Retinal pigment epithelial cell (primary cell): Measurements from ENCODE around the gene LMO2.
"Not testable (repeated sequence)": the region's sequence is repeated elsewhere in the genome, so short reads cannot be mapped to it uniquely, and the experiment has no call there.

Experiments used
- DNase-seq: peaks from one replicate; pipeline ENCODE4 v3.0.0-alpha.2; 2010; ENCODE audit warnings: low read depth
- H3K4me3 ChIP-seq: 2 replicates; pipeline ENCODE4 v1.5.1; 2011; ENCODE audit warnings: mild to moderate bottlenecking, low read length, control low read depth, moderate library complexity
- TF ChIP-seq, protein P1 (sequence below): conservative IDR thresholded peaks from 2 replicates; pipeline ENCODE4 v1.5.1; 2011; ENCODE audit warnings: low read depth, low read length, control low read depth, inconsistent platforms

LMO2 gene

DNA sequence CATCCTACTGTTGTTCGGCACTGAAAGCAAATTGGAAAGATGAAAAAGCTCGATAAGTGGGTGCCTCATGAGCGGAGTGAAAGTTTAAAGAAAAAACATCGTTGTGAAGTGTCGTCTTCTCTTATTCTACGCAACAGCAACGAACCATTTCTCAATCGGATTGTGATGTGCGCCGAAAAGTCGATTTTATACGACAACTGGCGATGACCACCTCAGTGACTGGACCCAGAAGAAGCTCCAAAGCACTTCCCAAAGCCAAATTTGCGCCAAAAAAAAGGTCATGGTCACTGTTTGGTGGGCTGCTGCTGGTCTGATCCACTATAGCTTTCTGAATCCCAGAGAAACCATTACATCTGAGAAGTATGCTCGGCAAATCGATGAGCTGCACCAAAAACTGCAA is 59.2 kb downstream of the LMO2 start:
- H3K4me3 ChIP-seq: no peak overlapping the region

DNA sequence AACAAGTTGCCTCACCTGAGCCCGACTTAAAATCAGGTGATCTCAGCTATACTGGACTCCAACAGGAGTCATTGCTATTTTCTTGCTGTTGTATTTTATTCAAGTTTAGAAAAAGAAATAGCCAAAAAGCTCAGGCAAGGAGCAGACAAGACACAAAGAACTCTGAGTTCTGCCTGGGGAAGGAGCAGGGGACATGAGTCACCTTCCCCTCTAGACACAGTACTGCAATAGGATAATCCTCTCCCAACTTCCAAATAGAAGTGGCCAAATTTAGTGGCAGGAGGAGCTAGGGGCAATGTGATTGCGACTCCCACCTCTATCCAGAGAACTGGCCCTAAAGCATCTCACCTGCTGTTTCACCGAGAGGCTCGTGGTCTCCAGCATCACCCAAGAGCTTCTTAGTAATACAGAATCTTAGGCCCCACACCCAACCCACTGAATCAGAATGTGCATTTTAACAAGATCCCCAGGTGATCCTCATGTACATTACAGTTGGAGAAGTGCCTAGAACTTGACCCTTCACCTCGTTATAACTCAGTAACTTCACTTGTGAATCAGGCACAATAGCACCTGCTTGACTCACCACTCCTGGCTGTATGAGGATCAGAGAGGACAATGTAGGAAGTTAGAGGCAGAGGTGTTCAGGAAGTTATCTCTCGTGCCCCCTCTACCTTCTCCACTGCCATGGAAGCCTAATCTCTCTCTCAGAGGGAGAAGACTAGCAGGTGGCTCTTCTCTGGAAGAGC is 60.8 kb downstream of the LMO2 start:
- no peak for DNase-seq
- TF ChIP-seq, protein P1, sequence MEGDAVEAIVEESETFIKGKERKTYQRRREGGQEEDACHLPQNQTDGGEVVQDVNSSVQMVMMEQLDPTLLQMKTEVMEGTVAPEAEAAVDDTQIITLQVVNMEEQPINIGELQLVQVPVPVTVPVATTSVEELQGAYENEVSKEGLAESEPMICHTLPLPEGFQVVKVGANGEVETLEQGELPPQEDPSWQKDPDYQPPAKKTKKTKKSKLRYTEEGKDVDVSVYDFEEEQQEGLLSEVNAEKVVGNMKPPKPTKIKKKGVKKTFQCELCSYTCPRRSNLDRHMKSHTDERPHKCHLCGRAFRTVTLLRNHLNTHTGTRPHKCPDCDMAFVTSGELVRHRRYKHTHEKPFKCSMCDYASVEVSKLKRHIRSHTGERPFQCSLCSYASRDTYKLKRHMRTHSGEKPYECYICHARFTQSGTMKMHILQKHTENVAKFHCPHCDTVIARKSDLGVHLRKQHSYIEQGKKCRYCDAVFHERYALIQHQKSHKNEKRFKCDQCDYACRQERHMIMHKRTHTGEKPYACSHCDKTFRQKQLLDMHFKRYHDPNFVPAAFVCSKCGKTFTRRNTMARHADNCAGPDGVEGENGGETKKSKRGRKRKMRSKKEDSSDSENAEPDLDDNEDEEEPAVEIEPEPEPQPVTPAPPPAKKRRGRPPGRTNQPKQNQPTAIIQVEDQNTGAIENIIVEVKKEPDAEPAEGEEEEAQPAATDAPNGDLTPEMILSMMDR: no peak
- H3K4me3 ChIP-seq: no peak overlapping the region

More for the DNA sequence above, 59.2 kb downstream of the LMO2 start:
- TF ChIP-seq, protein P1: no peak
- no peak for DNase-seq

DNA sequence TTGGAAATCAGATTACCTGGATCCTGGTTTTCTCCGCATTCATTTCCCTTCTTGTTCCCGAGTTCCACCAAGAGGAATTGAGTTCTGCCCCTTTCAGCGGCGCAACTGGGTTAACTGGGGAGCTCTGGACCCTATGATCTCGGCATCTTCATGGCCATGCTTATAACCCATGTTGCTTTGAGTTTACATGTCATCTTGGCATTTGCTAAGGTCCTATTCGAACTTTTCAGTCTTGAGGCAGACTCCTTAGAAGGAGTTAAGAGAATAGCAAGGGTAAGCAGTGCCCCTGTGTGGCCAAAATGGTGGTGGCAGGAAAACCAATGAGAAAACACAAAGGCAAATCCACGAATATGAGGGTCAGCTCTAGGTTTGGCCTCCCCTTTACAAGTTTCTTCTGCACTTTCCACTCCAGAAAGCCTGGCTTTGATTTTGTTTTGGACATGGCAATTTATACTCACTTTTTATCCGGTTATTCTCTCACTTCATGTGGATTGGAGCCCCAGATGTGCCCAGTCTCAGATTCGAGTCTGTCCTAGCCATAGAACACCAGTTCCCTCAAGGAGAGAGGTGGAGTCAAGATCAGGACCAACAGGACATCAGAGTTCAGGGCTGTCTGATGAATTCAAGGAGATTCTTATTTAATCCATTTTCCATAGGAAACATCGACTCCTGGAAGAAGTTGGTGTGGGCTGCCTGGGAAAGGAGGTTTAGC is 62.3 kb downstream of the LMO2 start:
- H3K4me3 ChIP-seq: peak overlapping the region; percentile 39

DNA sequence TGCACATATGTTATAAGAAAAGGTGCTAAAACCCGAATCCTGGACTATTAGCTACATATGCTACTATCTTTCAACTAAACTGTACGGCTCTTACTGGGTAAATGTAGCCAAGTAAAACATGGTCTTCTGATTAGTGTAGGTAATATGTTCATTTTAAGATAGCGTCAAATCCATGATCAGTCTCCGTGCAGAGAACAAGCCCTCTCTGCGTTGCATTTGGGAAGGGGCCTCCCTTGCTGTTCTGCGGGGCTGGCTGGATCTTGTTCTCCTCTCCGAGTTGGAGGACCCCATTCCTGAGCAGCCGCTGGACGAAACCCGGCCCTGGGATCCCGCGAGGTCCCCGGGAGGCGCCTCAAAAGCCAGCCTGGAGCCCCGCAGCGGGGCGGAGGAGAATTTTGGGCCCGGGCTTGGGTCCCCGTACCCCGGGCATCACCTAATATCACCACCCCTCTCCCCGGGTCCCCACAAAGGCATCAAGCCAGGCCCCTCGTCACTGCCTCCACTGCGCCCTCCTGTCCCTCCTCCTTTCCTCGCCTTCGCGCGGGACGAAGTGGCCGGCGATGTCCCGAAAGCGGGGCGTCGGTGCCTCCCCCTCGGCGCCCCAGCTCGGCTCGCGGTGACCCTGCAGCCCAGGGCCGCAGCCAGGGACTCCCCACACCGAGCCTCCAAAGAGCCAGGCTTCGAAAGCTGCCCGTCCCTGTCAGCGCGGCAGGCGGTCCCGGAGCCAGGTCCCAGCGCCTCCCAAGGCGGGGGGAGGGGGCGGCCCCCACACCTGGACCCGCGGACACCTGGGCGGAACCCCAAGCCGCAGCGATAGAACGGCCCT is 63.1 kb downstream of the LMO2 start:
- TF ChIP-seq, protein P1: no peak
- DNase-seq: no peak
- peak overlapping the region; percentile 39 for H3K4me3 ChIP-seq

More for the DNA sequence above, 62.3 kb downstream of the LMO2 start:
- TF ChIP-seq, protein P1: peak; percentile 88
- peak; percentile 17 for DNase-seq

DNA sequence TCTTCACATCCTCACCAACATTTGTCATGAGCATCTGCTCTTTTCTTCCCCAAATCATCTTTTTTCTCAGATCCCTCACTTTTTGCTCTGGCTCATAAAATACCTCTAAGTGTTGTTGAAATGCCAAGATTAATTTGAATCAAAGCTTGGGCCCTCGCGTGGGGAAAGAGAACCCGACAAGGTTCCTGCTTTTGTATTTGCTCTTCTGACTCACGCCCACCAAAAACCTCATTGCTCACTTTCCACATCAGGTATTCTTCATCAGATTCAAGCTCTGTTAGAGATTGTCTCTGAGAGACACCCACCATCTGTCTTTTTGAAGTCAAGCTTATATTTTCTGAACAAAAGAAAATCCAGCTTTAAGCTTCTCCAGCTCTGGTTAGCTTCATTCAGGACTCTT is 64.7 kb downstream of the LMO2 start:
- DNase-seq: no peak
- TF ChIP-seq, protein P1: no peak
- H3K4me3 ChIP-seq: no peak overlapping the region

DNA sequence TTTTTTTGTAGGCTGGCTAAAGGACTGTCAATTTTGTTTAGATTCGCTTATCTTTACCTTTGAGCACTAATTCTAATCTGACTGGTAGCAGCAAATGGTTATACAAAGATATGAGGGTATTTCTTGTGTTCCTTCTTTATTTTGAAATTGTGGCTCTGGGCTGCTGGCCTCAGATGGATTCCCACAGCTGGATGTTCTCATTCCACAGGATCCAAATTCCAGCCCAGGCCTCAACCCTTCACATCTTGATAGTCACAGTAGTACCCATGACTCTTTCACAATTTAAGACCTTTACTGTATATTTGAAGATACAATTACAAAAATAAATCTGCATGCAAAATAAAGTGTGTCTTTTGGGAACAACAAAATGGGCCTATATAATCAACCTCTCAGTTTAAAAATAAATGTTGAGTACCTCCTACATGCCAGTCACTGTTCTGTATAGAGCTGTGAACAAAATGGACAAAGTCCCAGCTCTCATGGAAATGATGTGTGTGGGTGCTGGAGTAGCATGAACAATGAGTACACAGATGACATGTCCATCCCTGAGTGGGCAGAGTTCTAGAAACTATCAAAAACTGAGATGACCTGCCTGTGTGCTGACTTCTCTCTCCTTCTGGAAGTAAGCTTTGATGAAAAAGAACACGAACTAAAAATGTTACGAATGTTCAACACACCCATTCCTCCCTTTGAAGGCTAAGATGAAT is 65.9 kb downstream of the LMO2 start:
- no peak for DNase-seq
- TF ChIP-seq, protein P1: no peak
- no peak overlapping the region for H3K4me3 ChIP-seq

DNA sequence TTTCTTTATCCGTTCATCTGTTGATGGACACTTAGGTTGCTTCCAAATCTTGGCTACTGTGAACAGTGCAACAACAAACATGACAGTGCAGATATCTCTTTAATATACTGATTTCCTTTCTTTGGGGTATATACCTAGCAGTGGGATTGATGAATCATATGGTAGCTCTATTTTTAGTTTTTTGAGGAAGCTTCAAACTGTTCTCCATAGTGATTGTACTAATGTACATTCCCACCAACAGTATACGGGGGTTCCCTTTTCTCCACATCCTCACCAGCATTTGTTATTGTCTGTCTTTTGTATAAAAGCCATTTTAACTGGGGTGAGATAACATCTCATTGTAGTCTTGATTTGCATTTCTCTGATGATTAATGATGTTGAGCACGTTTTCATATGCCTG is 68.9 kb downstream of the LMO2 start:
- not testable (repeated sequence) for H3K4me3 ChIP-seq, DNase-seq
